Tibial artery (tissue), 4 donors: ENCODE data around the gene ITGAL.
A peak's percentile ranks its signal among the peaks of the same experiment; 100 is the strongest.

ENCODE experiments used
- DNase-seq, 2 donors: peaks; one replicate each; pipeline ENCODE4 v3.0.0-alpha.2; 2019
- H3K27ac ChIP-seq, 2 donors: fragments of 200-600 bp; sonication (generic) in 1 of 2; 1 replicate in 1 of 2; 2 replicates in 1 of 2; pipeline ENCODE4 v1.5.1; 2018 to 2019; ENCODE audit warnings: mild to moderate bottlenecking in 1 of 2
- H3K27me3 ChIP-seq, 2 donors: fragments of 200-600 bp; sonication (generic) in 1 of 2; one replicate each; pipeline versions ENCODE4 v1.5.1 to v1.6.0; 2016 to 2019
- H3K36me3 ChIP-seq, 3 donors: fragments of 200-600 bp; sonication (generic) in 2 of 3; one replicate each; pipeline ENCODE4 v1.5.1; 2016 to 2019; ENCODE audit warnings: mild to moderate bottlenecking in 2 of 3
- H3K4me1 ChIP-seq, 4 donors: fragments of 200-600 bp; sonication (generic) in 2 of 4; 1 replicate in 3 of 4; 2 replicates in 1 of 4; pipeline ENCODE4 v1.5.1; 2016 to 2019
- H3K4me3 ChIP-seq, 2 donors: fragments of 200-600 bp; sonication (generic) in 1 of 2; 1 replicate in 1 of 2; 2 replicates in 1 of 2; pipeline ENCODE4 v1.5.1; 2018 to 2019; ENCODE audit warnings: mild to moderate bottlenecking in 2 of 2
- H3K9me3 ChIP-seq, 3 donors: fragments of 200-600 bp; sonication (generic) in 1 of 3; one replicate each; pipeline ENCODE4 v1.5.1; 2016 to 2019
- intact Hi-C: fragments of 100-400 bp; cut with DNase I; formaldehyde crosslinking; loops from one replicate; pipeline ENCODE4 v1.15.0; 2023; ENCODE audit warnings: low total_unique reads
- TF ChIP-seq, protein P1 (sequence below), 2 experiments: fragments of 200-600 bp in 1 of 2; fragments of 450-650 bp in 1 of 2; IDR thresholded peaks; one replicate each; pipeline ENCODE4 v1.5.1; 2017 to 2019; ENCODE audit warnings: antibody characterized with exemption in 2 of 2, mild to moderate bottlenecking in 1 of 2, moderate library complexity in 1 of 2

The ITGAL gene

DNA sequence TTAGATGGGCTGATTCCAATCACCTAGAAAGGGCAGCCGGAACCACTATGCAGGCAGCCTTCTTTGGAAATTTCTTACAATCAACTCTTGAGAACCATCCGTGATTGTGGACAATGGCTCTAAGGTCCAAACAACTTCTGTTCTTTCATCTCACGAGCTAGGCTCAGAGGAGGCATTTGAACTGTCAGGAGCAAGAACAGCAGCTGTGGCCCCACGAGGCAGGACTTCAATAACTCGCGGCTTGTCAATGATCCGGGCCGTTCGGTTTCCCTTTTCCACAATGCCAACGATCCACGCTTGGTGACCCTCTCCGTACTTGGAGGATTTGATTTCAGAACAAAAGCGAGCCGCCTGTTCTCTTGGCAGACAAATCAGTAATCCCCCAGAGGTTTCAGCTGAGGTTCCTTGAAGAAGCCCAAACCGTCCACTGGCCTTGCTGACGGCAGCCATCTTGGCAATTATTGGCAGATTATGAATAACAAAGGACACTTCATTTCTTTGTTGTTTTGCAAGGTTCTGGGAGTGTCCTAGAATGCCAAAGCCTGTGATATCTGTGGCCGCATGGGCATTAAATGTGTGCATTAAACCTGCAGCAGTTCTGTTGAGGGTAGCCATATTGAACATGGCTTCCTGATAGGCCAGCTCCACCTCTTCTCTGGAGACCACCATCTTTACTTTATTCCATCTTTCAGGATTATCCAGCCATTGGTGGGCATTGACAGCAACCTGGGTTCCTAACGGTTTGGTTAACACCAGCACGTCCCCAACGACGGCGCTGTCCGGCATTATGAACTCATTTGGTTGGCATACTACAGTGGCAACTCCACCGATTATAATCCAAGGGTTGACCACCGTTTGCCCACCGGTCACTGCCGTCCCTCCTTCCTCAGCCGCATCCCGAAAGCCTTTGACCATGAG lies 28.1 kb upstream of the ITGAL start:
- peaks cover 0 to 15% (median 10%) of the 10 kb centered on the region in 3 donors for H3K36me3 ChIP-seq
- H3K9me3 ChIP-seq = no peaks in the 10 kb centered on the region
- H3K27me3 ChIP-seq = peaks cover 0 to 6% of the 10 kb centered on the region in 2 donors
- intact Hi-C loops = loop anchor here (5.0 kb wide), 1 partner anchor 83 kb away; the partner anchor contains the start of gene ZNF768
- peak overlapping the region; percentile 92 to 93 for H3K27ac ChIP-seq
- peak overlapping the region; percentile 75 to 94 for H3K4me3 ChIP-seq
- DNase-seq = no peak
- TF ChIP-seq, protein P1, sequence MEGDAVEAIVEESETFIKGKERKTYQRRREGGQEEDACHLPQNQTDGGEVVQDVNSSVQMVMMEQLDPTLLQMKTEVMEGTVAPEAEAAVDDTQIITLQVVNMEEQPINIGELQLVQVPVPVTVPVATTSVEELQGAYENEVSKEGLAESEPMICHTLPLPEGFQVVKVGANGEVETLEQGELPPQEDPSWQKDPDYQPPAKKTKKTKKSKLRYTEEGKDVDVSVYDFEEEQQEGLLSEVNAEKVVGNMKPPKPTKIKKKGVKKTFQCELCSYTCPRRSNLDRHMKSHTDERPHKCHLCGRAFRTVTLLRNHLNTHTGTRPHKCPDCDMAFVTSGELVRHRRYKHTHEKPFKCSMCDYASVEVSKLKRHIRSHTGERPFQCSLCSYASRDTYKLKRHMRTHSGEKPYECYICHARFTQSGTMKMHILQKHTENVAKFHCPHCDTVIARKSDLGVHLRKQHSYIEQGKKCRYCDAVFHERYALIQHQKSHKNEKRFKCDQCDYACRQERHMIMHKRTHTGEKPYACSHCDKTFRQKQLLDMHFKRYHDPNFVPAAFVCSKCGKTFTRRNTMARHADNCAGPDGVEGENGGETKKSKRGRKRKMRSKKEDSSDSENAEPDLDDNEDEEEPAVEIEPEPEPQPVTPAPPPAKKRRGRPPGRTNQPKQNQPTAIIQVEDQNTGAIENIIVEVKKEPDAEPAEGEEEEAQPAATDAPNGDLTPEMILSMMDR (IDR thresholded peaks at IDR 0.05) = no peak
- peaks cover 0 to 23% (median 15%) of the 10 kb centered on the region in 4 donors for H3K4me1 ChIP-seq

DNA sequence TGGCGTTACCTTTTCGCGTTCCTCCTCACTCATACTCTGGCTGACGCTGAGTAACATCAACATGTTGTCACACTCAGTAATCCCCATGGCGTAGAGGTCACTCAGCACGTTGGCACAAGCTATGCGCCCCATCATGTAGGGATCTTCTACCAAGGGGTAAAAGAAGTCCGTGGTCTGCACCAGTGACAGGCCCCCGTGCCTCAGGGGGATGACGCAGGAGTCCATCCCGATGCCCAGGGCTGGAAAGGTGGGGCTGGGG lies 27.5 kb upstream of the ITGAL start:
- Histone ChIP-seq H3K4me3 (peak overlapping the region; percentile 75 to 94), H3K27ac (peak overlapping the region; percentile 92 to 93), H3K4me1 (peaks cover 0 to 23% (median 15%) of the 10 kb centered on the region in 4 donors), H3K36me3 (peaks cover 0 to 15% (median 10%) of the 10 kb centered on the region in 3 donors), H3K27me3 (peaks cover 0 to 6% of the 10 kb centered on the region in 2 donors), H3K9me3 (no peaks in the 10 kb centered on the region)
- DNase-seq = no peak
- TF ChIP-seq, protein P1 (IDR thresholded peaks at IDR 0.05) = no peak
- intact Hi-C loops = loop anchor here (5.0 kb wide), 1 partner anchor 82 kb away; the partner anchor contains the start of gene ZNF768

GRCh38 chr16:30445408-30446202 lies 26.9 kb upstream of the ITGAL start, which contains the start of gene SEPHS2:
TSS of gene SEPHS2 (minus strand) at chr16:30445874. CDS start at chr16:30445727, 147 bp downstream.
- peaks cover 0 to 15% (median 10%) of the 10 kb centered on the region in 3 donors for H3K36me3 ChIP-seq
- TF ChIP-seq, protein P1 (IDR thresholded peaks at IDR 0.05) = peak in 1 of 2 experiments; percentile 39
- peak; percentile 99 to 100 for DNase-seq
- H3K4me1 ChIP-seq = peaks cover 0 to 23% (median 15%) of the 10 kb centered on the region in 4 donors
- peak within 1 kb of the TSS; percentile 92 to 93 for H3K27ac ChIP-seq
- peak within 1 kb of the TSS; percentile 75 to 94 for H3K4me3 ChIP-seq
- intact Hi-C loops = loop anchor here (5.0 kb wide), 1 partner anchor 82 kb away; the partner anchor contains the start of gene ZNF768
- peaks cover 0 to 6% of the 10 kb centered on the region in 2 donors for H3K27me3 ChIP-seq
- no peaks in the 10 kb centered on the region for H3K9me3 ChIP-seq

DNA sequence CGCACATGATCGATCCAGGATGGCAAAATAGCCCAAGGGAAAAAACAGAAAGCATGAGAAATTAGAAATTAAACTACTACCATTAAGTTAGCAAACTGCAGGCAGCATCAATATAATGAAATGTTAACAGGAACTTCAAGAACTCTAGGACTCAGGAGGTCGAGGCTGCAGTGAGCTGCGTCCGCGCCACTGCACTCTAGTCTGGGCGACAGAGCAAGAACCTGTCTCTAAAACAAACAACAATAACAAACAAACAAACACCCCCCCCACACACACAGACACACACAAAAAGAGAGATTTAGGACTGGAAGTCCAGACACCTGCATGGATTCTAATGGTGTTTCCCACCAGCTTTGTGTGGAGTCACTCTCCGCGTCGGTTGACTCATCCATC lies 26.3 kb upstream of the ITGAL start:
- Histone ChIP-seq H3K9me3 (no peaks in the 10 kb centered on the region), H3K36me3 (peaks cover 0 to 15% (median 10%) of the 10 kb centered on the region in 3 donors), H3K4me3 (peak overlapping the region; percentile 75 to 94), H3K27ac (peak overlapping the region; percentile 92 to 93), H3K27me3 (peaks cover 0 to 6% of the 10 kb centered on the region in 2 donors), H3K4me1 (peaks cover 0 to 23% (median 15%) of the 10 kb centered on the region in 4 donors)
- TF ChIP-seq, protein P1 (IDR thresholded peaks at IDR 0.05) = no peak
- intact Hi-C loops = loop anchor here (5.0 kb wide), 1 partner anchor 81 kb away; the partner anchor contains the start of gene ZNF768
- DNase-seq = no peak

GRCh38 chr16:30447512-30448226 lies 24.9 kb upstream of the ITGAL start:
- H3K27ac ChIP-seq = no peak overlapping the region
- H3K36me3 ChIP-seq = peaks cover 0 to 12% (median 10%) of the 10 kb centered on the region in 3 donors
- no peak for DNase-seq
- peaks cover 0 to 23% (median 15%) of the 10 kb centered on the region in 4 donors for H3K4me1 ChIP-seq
- intact Hi-C loops = loop anchor here (5.0 kb wide), 1 partner anchor 80 kb away; the partner anchor contains the start of gene ZNF768
- H3K27me3 ChIP-seq = peaks cover 0 to 6% of the 10 kb centered on the region in 2 donors
- H3K4me3 ChIP-seq = no peak overlapping the region
- H3K9me3 ChIP-seq = no peaks in the 10 kb centered on the region
- TF ChIP-seq, protein P1 (IDR thresholded peaks at IDR 0.05) = no peak
